CD4-positive, alpha-beta T cell treated with Interleukin-6 at 100 ng/mL for 8 hours (primary cell): ENCODE measurements around the gene SMO.
A peak's percentile ranks its signal among the peaks of the same experiment; 100 is the strongest.

Experiments used
- DNase-seq: peaks from one replicate; pipeline ENCODE4 v3.0.0-alpha.2; 2020; ENCODE audit warnings: mixed read lengths, low spot score

Gene SMO

DNA sequence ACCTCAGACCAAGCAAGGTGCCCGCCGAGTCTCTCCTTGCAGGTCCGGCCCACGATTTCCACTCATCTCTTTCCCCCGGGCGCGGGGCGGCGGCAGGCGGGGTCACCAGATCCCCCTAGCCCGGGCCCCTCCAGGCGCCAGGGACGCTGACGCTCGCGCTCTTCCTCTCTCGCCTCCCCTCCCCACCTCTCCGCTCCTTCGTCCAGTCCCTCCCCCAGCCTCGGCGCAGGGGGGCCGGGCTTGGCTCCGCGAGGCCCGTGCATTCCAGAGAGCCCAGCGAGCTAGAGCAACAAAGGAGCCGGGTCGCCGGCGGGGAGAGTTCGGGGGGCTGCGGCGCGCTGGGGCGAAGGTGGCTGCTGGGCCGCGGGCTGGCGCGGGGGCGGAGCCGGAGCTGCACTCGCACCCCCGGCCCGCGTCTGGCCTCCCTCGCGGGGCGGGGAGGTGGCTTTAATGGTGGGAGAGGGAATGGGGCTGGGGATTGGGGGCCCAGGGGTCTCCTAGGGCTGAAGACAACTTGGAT lies at the start of gene SMO:
SMO (plus strand) TSS at position 262 of the 520 bp plus-strand sequence. CDS start 519 bp downstream, outside the sequence.
- DNase-seq = no peak

DNA sequence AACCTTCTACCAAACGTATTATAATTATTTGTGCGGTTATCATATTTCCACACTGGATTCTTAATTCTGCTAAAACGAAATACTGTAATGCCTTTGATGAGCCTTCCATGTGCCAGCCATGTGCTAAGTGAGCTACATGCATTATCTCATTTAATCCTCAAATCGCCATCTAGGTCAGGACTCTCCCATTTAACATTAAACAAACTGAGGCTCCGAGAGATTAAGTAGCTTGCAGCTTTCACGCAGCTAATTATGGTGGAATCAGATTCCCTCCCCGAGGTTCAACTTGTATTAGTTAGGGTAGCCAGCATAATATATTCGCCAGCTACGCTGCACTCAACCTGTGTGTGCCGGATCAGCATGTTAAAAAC lies 44.7 kb upstream of the SMO start:
- no peak for DNase-seq

DNA sequence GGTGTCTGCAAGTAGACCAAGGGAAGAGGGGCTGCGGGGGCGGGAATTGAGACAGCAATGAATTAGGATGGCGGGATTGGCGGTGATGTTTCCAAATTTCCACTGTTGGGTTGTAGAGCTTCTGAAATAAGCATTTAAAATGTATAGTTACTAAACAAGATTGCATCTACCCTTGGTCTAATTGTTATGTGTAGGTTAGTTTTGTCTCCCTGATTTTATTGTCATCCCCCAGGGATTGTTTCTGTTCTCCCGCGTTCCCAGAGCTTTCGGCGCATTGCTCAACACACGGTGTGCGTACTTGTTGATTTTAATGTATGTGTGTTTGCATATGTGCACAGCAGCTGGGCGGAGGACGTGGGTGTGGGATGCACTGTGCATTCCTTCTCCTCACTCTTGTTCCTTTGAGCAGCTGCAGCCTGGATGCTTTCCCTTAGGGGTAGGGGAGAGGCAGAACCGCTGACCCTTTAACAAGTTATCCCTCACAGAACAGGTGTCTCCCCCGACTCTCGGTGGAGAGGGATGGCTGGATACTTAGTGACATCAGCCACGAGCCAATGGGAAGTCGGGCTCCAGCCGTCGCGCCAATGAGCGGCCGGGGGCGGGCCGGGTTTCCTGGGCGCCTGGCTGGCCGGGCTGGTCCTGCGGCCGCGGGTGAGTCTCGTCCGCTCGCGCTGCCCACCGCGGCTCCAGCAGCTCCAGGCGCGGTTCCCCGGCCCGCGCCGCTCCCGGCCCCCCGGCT lies 44.2 kb upstream of the SMO start, which contains the start of gene TSPAN33:
TSPAN33 (plus strand) TSS at position 613 of the 739 bp plus-strand sequence. CDS start 274 bp downstream, outside the sequence.
- DNase-seq = peak; percentile 42

DNA sequence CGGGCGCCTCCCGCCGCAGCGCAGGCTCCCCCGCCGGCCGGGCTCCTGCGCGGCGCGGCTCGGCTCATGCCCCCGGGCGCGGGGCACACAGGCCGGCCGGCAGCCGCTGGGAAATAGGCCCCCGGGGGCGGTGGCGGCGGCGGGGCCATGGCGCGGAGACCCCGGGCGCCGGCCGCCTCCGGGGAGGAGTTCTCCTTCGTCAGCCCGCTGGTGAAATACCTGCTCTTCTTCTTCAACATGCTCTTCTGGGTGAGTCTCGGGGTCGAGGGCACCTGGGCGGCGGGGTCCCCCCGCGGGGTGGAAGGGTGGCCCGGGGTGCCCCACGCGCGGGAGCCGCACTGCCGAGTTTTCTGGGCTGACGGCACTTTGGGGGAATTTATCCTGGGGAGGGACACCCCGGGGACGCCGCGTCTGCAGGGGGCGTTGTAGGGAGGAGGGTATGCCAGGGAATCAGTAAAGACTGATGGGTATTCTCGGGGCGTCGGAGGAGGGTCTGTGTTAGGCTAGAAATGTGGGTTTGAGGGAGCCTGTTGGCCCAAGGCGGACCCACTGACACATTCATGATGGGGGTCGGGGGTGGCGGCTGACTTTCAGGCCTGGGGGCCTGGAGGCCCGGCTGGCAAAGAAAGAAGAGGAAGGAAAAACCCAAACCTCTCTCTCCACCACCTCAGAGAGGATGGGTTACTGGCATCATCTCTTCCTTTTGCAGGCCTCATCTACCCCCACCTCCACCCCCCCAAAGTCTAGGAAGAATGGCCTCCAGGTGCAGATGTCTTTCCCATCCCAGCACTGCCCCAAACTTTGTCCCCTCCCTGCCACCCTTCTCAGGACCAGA lies 43.4 kb upstream of the SMO start:
- no peak for DNase-seq

DNA sequence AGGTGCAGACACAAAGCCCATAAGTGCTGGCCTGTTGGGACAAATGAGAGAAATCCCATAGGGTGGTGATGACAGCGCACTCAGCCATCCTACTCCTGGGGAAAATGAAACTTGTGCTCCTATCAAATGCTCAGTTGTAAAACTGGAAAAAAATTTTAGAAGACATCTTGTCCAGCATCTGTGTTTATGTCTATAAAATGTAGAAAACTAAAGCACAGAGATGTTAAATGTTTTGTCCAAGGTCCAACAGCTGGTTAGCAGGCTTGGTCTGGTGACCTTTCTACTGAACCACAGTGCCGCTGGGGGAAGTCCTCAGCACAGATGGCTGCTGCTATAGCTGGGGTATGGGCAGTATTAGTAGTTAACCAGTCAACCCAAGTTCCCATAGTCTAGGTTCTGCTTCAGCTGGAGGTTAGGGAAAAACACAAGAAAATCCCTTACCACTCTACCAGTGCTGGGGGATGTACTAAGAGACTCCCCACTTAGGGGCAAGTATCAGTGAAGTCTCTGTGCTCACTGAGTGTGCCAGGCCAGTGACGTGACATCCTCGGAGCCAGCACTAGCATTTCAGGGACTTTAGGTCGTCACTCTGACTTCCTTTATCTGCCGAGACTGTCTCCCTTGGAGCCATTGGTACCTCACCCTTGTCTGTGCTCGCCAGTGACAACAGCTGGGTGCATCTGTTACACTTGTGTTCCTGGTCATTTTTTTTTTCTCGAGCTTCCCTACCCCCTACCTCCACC lies 42.0 kb upstream of the SMO start:
- DNase-seq = no peak

DNA sequence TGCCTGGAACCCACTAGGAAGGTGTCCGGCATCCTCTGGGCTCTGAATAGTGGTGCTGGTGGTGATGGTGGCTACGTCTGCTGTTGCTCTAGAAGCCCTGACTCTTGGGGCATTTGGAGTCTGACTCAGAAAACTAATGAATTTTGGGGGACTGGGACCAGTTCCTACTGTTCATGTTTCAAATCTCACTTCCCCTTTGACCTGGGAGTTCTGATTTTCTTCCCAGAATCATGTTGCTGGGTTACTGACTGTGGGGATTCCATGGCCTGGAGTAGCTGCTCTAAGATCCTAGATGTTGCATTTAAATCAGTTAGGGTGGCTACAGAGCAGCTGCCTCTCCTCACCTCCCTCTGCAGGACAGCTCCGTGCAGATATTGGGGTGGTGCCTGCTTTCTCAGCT lies 40.7 kb upstream of the SMO start:
- no peak for DNase-seq

DNA sequence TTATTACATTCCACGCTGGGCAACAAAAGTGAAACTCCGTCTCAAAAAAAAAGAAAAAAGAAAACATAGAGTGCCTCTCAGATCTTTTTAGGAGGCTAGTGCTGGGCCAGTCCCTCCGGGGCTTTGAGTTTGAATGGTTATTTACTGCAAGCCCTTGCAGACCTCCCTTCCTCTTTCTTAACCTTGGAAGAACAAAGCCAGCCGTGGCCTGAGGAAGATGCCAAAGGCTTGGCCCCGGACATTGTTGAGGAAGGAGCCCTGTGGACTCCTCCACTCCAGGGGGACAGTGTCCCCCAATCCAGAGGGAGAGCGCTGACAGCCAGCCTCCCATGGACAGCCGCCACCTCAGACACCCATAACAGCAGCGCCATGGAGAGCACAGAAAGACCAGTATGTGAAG lies 38.9 kb upstream of the SMO start:
- no peak for DNase-seq

DNA sequence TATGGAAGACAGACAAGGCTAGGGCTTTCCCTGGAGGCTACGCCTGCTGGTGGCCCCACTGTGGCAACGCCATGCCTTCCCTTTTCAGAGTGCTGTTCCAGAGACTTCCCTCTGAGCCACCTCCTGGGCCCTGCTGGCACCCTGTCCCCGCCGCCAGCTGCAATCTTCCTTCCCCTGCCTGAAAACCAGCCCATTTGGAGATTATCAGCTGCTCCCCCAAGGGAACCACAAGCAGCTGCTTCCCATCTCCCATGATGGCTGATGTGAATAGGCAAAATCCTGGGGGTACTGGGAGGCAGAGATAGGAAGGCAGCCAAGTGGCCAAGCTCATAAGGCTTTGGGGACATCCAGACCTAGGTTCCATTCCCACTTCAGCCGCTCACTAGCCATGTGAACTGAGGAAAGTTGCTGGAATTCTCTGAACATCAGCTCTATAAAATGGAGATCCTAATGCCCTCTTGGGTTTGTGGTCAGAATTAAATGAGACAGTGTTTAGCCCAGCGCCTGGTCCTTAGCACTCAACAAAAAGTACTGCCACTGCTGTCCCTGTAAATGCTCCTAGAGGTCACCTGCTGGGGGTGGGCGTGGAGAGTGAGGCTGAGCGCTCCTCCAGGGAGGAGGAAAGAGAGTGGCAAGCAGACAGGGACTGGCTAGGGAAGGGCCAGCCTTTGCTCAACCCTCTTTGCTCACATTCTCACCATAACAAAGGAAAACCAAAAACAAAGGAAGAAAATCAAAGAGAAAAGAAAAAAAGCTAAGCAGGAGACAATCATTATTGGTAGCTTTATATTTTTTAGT lies 38.0 kb upstream of the SMO start:
- no peak for DNase-seq

DNA sequence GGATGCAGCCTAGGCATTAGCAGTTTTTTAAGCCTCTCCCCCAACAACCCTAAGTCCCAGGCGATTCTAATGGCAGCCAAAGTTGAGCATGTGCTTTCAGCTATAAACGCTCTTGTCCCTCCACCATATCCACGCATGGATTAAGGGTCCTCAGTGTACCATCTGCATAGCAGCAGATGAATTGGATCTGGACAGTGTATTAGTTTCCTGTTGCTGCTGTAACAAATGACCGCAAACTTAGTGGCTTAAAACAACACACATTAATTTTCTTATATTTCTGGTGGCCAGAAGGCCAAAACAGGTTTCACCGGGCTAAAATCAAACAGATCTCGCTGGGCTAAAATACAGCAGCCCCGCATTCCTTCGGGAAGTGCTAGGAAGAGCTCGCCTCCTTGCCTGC lies 30.8 kb upstream of the SMO start:
- DNase-seq = no peak

DNA sequence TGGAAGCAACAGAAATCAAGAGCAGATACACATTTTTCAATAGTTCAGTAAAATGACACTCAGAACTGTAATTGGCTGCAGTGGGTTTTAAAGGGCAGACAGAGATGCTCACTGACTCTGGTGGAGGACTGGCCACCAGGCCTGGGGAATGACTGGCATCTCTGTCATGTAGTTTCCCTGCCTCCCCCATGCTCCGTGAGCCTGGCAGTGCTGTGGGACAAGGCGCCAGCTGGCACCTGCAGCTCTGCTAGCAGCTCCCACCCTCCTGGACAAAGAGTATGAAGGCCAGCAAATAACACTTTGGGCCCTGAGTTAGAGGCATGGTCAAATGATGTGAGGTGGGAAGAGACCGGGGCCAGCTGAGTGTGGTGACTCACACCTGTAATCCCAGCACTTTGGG lies 28.9 kb upstream of the SMO start:
- no peak for DNase-seq

DNA sequence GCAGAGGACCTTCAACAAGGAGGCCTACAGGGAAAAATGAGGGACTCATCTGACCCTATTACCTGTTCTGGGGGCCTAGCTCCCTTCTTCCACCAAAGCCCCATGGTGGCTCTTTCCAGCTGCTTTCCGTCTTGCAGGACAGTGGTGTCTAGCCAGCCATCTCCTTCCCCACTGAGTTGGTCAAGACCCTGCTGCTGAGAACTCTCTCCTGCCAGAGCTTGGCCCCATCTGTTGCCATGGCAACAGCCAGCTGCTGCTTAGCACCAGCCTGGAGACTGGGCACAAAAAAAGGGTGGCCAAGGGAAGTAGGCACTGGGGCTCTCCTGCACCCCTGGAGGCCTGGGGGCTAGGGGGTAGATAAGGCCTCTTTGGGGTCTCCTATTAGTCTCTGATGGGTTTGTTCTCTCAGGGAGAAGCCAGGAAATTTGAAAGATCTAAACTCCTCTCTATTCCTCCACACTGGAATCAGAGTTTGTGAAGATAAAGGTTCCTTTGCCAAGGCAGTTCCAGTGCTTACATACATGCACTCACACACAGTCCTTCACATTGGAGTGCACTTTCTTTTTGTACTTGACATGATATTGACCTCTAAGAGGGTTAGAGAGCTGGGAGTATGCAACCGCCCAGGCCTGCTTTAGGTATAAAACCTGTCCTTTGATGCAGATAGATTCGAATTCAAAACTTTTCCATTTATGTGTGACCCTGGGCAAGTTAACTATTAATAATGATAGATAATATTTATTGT lies 28.1 kb upstream of the SMO start:
- DNase-seq = no peak

DNA sequence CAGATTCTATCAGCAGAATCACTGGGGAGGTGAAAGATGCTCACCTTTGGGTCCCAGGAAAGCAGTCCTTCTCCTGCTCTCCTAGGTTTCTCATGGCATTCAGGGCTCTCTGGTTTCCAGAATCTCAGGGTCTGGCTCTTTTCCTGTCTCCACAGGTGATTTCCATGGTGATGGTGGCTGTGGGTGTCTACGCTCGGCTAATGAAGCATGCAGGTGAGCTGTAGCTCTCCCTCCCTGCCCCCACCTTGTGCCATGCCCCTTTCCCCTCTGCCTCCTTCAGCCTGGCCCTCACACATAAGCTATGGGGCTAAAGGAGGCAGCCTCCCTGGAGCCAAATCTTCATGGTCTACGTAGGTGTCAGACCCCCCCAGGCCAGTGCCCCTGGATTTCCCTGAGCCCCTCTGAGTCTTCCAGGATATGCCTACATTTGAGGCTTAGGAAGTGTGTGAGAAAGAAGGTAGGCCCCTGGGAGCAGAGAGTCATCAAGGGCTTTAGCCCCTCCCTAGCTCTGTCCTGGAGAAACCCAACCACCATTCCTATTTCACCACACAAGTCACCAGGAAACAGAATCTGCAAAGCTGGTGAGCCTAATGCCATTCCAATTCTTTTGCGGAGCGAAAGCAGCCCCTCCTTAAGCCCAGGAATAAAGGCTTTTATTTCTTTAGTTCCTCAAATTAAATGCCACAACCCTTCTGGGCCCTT lies 26.8 kb upstream of the SMO start:
- DNase-seq = no peak

DNA sequence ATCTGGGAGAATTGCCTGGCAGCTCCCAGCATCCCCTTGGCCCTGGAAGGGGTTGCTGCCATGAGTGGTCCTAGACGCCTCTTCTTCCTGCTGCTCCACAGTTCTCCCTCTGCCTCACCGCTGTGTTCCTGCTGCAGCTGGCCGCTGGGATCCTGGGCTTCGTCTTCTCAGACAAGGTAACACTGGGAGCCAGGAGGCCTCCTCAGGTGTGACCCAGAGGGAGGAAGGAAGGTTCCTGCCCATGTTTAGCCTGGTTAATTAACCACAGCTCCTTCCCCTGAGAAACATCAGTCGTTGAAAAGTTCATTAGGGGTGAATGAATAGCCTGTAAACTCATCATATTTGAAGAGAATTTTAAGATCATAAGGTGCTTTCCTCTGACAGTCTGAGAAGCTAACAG lies 25.7 kb upstream of the SMO start:
- DNase-seq = no peak

DNA sequence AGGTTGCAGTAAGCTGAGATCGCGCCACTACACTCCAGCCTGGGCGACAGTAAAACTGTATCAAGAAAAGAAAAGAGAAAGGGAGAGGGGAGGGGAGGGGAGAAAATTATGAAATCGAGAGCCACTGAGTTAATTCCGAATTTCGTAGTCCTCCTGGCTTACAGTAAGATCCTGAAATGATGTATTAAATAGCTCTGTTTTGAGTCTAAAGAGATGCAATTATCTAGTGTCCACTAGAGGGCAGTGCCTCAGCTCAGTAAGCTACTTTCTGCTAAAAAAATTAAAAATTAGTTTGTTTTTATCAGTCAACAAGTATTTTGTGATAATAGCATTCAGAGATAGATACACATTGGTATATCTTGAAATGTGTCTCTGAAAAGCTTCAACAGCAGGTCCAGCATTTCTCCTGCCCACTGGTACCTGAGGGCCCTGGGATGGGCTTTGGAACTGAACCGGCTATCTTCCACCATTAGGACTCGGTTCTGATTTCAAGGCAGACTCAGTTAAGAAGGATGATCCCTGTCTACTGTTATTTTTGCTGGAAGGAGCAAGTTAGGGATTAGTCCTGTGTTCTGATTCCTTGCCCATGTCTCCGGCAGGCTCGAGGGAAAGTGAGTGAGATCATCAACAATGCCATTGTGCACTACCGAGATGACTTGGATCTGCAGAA lies 24.4 kb upstream of the SMO start:
- no peak for DNase-seq

DNA sequence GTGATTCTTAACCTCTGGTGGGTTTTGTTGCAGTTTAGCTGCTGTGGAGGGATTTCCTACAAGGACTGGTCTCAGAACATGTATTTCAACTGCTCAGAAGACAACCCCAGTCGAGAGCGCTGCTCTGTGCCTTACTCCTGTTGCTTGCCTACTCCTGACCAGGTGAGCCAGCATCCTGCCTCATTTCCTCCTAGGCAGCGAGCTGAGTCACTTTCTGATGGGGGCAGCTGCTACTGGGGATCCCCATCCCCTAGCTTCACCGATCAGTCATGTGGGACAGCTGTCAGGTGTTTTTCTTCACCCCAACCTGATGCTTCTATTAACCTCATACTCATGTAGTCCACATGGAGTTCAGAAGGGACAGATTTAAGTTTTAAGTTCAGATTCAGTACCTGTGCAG lies 21.7 kb upstream of the SMO start:
- DNase-seq = no peak

DNA sequence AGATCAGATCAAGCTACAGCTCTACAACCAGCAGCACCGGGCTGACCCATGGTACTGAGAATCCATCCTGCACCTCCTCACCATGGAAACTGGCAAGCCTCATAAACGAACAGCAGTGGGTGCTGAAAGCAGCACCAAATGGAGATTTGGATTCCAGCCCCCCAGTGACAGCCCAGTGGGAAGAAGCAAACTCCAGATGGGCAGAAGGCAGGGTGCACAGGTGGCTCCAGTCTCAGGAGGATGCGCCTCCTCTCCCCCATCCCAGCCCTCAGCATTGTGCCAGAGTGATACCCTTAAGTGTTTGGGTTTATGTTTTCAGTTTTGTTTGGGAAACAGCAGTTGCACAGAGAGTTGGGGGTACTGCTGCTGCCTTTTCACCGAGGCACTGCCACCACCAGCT lies 20.6 kb upstream of the SMO start:
- DNase-seq = no peak

DNA sequence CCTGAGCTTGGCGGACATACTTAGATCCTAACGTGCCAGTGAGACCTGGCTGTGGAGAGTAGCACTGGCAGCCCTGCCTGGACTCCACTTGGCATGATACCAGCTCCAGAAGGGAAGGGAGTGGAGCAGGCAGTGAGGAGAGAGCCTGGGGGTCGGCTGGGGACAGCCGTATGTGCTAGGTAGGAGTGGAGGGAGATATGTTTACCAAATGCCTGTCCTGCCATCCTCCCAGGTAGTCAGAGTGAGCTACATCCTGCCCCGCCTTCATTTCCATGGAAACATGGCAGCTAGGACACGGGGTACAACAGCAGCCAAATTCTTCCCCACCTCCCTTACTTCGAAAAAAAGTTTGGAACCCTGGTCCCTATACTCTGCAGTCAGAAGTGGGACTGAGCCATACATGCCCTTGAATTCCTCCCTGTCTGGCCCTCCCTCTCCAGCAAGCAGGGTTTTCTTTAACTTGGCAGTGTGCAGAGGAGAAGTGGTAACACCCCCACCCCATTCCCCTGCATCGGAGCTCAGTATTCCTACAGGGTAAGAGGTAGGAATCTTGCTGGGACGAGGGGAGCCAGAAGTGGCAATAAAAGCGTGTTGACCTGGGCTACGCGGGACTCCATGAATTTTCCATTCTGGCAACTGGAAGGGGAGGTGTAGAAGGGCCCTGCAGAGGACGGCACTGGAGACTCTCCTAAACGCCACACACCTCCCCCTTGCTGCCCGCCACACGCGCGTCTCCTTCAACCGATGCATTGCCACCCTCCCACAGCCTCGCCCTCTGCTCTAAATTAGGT lies 20.0 kb upstream of the SMO start:
- DNase-seq = no peak

DNA sequence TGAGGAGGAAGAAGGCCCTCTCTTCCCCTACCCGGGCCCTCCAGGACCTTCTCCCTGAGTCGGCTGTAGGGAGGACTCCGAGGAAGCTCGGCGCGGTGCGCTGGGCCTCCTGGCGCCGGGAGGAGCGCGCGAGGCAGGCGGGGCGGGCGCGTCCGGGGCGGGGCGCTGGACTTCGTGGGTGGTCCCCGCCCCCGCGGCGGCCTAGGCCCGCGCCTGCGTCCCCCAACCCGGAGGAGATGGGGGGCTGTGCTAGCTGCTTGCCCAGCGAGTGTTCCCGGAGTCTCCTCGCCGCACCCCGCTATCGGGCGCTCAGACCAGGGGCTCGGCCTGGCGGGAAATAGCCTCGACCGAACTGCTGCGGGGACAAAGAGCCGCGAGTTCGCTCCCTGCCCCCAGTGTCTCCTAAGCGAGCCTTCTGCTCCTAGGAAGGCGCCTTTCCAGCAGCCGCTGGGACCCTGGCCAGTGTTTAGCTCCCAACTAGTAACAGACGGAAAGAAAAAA lies 19.2 kb upstream of the SMO start:
- no peak for DNase-seq
